Kidney (tissue), 14 donors: ENCODE measurements around the gene ATP13A3. TPM values are rescaled to one million over a fixed set of nuclear protein-coding genes. Genes with fewer than 3 reads are reported as not detected.

Experiments used
- DNase-seq, 5 donors: peaks; one replicate each; pipeline ENCODE4 v3.0.0-alpha.2; 2013 to 2020
- FAIRE-seq: peaks from 2 replicates; lab custom pipeline; 2012; peaks lifted over from hg19 to GRCh38; lab: Jason Lieb, UNC
- H3K27ac ChIP-seq, 2 donors: one replicate each; pipeline ENCODE4 v1.7.0; 2013; ENCODE audit warnings: low read depth in 2 of 2, low read length in 2 of 2, inconsistent platforms in 1 of 2
- H3K27me3 ChIP-seq: one replicate; pipeline ENCODE4 v1.7.1; 2013; ENCODE audit warnings: low read length, inconsistent platforms; ENCODE audit not compliant: control insufficient read depth, insufficient read depth
- H3K36me3 ChIP-seq, 3 donors: one replicate each; pipeline versions ENCODE4 v1.7.0 to v1.7.1; 2013; ENCODE audit warnings: low read length in 3 of 3, control low read depth in 1 of 3, inconsistent platforms in 1 of 3; ENCODE audit not compliant: insufficient read depth in 3 of 3, control insufficient read depth in 2 of 3
- H3K4me1 ChIP-seq, 3 donors: one replicate each; pipeline versions ENCODE4 v1.7.0 to v1.7.1; 2013; ENCODE audit warnings: low read length in 3 of 3, inconsistent platforms in 1 of 3, low read depth in 1 of 3; ENCODE audit not compliant: control insufficient read depth in 2 of 3, insufficient read depth in 2 of 3
- H3K4me3 ChIP-seq, 3 donors: one replicate each; pipeline versions ENCODE4 v1.7.0 to v1.8.1; 2013; ENCODE audit warnings: low read length in 3 of 3, control low read depth in 1 of 3, inconsistent platforms in 1 of 3
- H3K9ac ChIP-seq, 3 donors: one replicate each; pipeline versions ENCODE4 v1.7.0 to v1.7.1; 2013; ENCODE audit warnings: low read length in 3 of 3, control low read depth in 1 of 3, inconsistent platforms in 1 of 3
- H3K9me3 ChIP-seq, 3 donors: one replicate each; pipeline versions ENCODE4 v1.7.0 to v1.7.1; 2013; ENCODE audit warnings: low read length in 3 of 3, control low read depth in 1 of 3, inconsistent platforms in 1 of 3; ENCODE audit not compliant: control insufficient read depth in 2 of 3, insufficient read depth in 1 of 3
- CTCF ChIP-seq: IDR thresholded peaks from 3 replicates; pipeline ENCODE4 v1.5.1; 2012; ENCODE audit warnings: mild to moderate bottlenecking, moderate library complexity, borderline replicate concordance; ENCODE audit not compliant: insufficient read depth; ENCODE audit errors: extremely low read depth
- intact Hi-C: fragments of 100-400 bp; cut with DNase I; formaldehyde crosslinking; loops from one replicate; pipeline ENCODE4 v1.11.1; 2022
- polyA plus RNA-seq: library from polyadenylated mRNA; stranded (reverse); fragments of 350-450 nt; fragmentation: Illumina TruSeq; extraction: RNeasy Lipid Tissue Mini Kit (QIAGEN cat#74804); gene quantifications from one replicate; pipeline ENCODE4 v1.2.3, GENCODE V29; 2014; ENCODE audit warnings: low read depth, low replicate concordance; ENCODE audit not compliant: insufficient read depth
- total RNA-seq: library from RNA; stranded (reverse); fragmentation: NEBNext Ultra II Directional; extraction: Animal tissue kit (Norgen Biotek cat#: 25700); gene quantifications from one replicate; pipeline ENCODE4 v1.2.1, GENCODE V29; 2021
- donor health status: control.
- donor health status: control.
- donor health status: control.
- donor health status: control.
- donor health status: control.
- donor health status: DM: yes; HTN: yes; CAD: no.
- donor health status: Normal renal cell carcinoma (clear cell type).

ATP13A3 gene
- total and polyA plus RNA-seq, 2 donors from 2014 or later: 15.3 to 103 TPM

GRCh38 chr3:194518652-194519051 is 31.9 kb upstream of the ATP13A3 start:
- Histone ChIP-seq H3K4me1 (peaks cover 0 to 11% (median 10%) of the 10 kb centered on the region in 3 donors), H3K9ac (no peak overlapping the region), H3K9me3 (no peaks in the 10 kb centered on the region), H3K27ac (no peak overlapping the region), H3K27me3 (no peaks in the 10 kb centered on the region), H3K36me3 (no peaks in the 10 kb centered on the region), H3K4me3 (no peak overlapping the region)
- TF ChIP-seq CTCF: no peak
- FAIRE-seq: no peak
- intact Hi-C loops: no loop called here
- no peak for DNase-seq

- no peak for DNase-seq
- no peak overlapping the region for H3K9ac ChIP-seq
- intact Hi-C loops: no loop called here
- no peaks in the 10 kb centered on the region for H3K9me3 ChIP-seq
- FAIRE-seq: no peak
- H3K27ac ChIP-seq: no peak overlapping the region
- TF ChIP-seq CTCF: no peak
- H3K36me3 ChIP-seq: no peaks in the 10 kb centered on the region
- no peaks in the 10 kb centered on the region for H3K27me3 ChIP-seq
- no peak overlapping the region for H3K4me3 ChIP-seq
- H3K4me1 ChIP-seq: peaks cover 0 to 11% (median 10%) of the 10 kb centered on the region in 3 donors
Measured at GRCh38 chr3:194517333-194517732, 30.5 kb upstream of the ATP13A3 start.

GRCh38 chr3:194514626-194515025 is 27.8 kb upstream of the ATP13A3 start:
- H3K4me1 ChIP-seq: peaks cover 0 to 5% (median 4%) of the 10 kb centered on the region in 3 donors
- H3K9me3 ChIP-seq: no peaks in the 10 kb centered on the region
- H3K27ac ChIP-seq: no peak overlapping the region
- H3K9ac ChIP-seq: no peak overlapping the region
- intact Hi-C loops: no loop called here
- no peak for DNase-seq
- H3K36me3 ChIP-seq: no peaks in the 10 kb centered on the region
- no peak for FAIRE-seq
- no peak for TF ChIP-seq CTCF
- H3K4me3 ChIP-seq: no peak overlapping the region
- H3K27me3 ChIP-seq: no peaks in the 10 kb centered on the region
